ENCODE results near the gene CACNA1F.

The CACNA1F gene

GRCh38 chrX:49199315-49199595, 33.9 kb downstream of the CACNA1F start:
- no peak for DNase-seq (ENCODE audit: low read depth in 1 of 2, low spot score in 1 of 2)

- no peak for DNase-seq (ENCODE audit: low read depth in 1 of 2, low spot score in 1 of 2)
Observed at GRCh38 chrX:49198540-49199314, 34.4 kb downstream of the CACNA1F start.

- no peak for DNase-seq (ENCODE audit: low read depth in 1 of 2, low spot score in 1 of 2)
Observed at GRCh38 chrX:49197543-49198087, 35.5 kb downstream of the CACNA1F start.

DNA sequence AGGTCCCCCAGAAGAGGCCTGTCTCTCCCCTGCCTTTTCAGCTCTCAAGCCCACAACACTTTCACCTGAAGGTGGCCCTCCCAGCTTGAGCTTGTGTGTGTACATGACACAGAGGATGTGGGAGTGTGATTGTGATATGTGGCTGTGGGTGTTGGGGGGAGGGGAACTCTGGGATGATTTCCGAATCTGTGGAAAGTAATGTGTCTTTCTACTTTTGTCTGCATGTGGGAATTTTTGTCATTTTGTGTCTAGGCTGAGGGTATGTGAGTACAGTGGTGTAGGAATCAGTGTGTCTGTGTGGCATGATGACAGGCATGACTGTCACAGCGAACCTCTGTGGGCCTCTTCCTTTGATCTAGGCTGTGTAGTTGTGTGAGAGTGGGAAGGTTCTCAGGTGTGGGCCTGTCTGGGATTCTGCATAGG, 39.6 kb downstream of the CACNA1F start:
- DNase-seq (ENCODE audit: low read depth in 1 of 2, low spot score in 1 of 2), result no peak

- no peak for DNase-seq (ENCODE audit: low read depth in 1 of 2, low spot score in 1 of 2)
Observed at GRCh38 chrX:49192722-49193328, 40.3 kb downstream of the CACNA1F start.

- DNase-seq (ENCODE audit: low read depth in 1 of 2, low spot score in 1 of 2), result peak in 1 of 2 donors; percentile 17
Observed at GRCh38 chrX:49191574-49192011, 41.5 kb downstream of the CACNA1F start.

- DNase-seq (ENCODE audit: low read depth in 1 of 2, low spot score in 1 of 2), result peak; percentile 57 to 62
Observed at GRCh38 chrX:49190821-49191573, 42.1 kb downstream of the CACNA1F start.

- DNase-seq (ENCODE audit: low read depth in 1 of 2, low spot score in 1 of 2), result no peak
Observed at GRCh38 chrX:49189606-49190005, 43.5 kb downstream of the CACNA1F start.

GRCh38 chrX:49188468-49189076, 44.6 kb downstream of the CACNA1F start:
- DNase-seq (ENCODE audit: low read depth in 1 of 2, low spot score in 1 of 2), result no peak

- no peak for DNase-seq (ENCODE audit: low read depth in 1 of 2, low spot score in 1 of 2)
Observed at GRCh38 chrX:49187526-49187925, 45.6 kb downstream of the CACNA1F start.

- DNase-seq (ENCODE audit: low read depth in 1 of 2, low spot score in 1 of 2), result no peak
Observed at GRCh38 chrX:49187028-49187394, 46.1 kb downstream of the CACNA1F start.

DNA sequence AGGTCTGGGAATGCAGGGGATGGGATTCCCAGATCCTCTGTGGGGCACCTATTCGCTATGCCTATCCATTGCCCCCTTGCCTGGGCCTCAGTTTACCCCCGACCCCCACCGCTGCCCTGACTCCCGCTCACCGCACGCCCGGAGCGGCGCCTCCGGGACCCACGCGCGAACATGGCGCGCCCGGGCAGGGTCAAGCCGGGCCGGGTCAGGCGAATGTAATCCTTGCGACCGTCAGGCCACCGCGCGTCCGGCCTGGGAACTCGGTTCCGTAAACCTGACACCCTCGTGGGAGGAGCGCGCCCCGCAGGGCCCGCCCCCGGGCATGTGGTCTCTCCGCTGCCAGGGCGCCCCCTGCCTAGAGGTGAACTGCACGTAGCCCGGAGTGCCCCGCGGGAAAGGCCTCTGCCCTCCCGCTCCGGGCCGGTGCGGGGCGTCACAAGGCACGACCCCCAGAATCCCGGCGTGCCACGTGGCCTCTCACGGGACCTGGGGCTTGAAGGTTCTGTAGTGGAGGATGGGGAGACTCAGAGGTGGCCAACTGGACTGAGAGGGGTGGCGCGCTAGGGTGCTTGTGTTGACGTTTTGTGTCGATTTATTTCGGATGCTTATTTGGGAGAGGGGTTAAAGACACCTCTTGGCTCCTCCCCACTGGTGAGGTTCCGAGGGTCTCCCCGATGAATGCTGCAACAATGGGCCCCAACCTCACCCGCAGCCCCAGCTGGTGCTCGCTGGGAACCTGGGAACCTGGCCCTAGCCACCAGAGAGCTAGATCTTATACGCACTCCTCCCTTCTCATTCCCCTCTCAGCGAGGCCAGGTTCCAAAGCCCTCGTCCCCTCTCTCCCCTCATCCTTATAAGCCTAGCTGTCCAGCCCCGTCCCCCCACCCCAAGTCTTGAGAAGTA, 46.8 kb downstream of the CACNA1F start, which contains the start of gene PRICKLE3:
Gene PRICKLE3 (minus strand): TSS at position 249 of the 903 bp plus-strand sequence. CDS start 76 bp downstream, at position 173.
- peak; percentile 48 to 62 for DNase-seq (ENCODE audit: low read depth in 1 of 2, low spot score in 1 of 2)

DNA sequence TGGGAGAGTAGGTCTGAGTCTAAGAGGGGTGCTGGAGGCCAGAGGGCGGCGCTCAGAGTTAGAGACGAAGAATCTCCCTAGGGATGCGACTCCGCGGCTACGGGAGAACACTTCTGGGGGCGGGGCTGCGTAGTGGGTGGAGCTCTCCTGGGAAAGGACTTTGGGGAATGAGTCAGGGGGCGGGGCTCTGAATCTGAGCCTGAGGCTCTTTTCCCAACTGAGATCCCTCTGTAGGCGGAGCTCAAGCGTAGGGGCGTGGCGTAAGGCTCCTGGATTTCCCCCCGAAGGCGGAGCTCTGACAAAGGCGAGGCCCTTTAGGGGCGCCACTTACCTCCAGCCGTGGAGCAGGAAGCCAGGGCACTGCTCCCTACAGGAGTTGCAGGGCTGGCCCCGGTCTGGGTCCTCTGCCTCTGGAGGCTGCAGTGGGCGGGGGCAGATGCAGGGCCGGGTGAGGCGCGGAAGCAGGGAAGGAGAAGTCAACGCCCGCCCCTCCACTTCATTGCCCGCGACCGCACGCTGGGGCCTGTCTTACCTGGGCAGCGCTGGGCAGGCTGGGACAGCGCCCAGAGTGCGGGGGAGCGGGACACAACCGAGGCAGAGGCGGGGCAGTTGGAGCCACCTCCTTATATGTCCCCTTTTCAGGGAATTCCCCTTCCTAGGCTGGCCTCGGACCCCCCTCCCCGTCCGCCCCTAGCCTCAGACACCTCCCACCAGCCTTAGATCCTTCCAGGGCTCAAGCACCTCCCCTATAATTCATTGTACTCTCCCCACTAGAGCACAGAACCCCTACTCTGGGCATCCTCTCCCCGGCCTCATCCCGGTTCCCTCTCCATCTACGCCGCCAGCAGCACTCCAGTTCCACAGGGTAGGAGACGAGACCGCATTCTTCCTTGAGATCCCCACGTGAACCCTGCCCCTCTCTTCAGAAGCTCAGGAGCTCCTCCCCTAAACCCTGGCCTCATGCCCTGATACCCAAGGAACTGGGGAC, 48.6 kb downstream of the CACNA1F start:
- DNase-seq (ENCODE audit: low read depth in 1 of 2, low spot score in 1 of 2), result no peak

DNA sequence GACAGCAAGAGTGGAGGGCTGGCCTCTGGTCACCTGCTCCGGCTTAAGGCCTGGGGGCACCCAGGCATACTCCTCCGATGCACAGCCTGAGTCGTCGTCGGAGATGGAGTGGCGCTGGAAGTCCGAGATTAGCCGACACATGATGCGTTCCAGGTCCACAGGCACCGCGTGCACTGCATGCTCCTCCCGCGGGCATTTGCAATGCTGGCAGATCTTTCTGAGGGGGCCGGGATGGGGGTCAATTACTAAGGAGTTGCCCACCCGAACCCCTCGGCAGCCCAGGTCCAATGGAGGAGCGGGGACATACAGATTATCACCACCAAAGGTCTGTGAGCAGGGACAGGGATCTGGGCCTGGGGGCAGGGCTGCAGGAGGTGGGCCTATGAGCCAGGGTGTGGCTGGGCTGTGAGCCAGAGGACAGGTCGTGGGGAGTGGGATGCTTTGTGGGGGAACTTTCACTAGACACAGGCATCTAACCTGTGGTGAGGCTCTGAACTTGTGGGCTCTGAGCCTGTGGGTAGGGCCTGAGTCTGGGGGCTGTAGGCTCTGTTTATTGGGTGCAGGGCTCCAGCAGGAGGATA, 49.3 kb downstream of the CACNA1F start:
- DNase-seq (ENCODE audit: low read depth in 1 of 2, low spot score in 1 of 2), result no peak

- no peak for DNase-seq (ENCODE audit: low read depth in 1 of 2, low spot score in 1 of 2)
Observed at GRCh38 chrX:49179358-49179757, 53.8 kb downstream of the CACNA1F start.

GRCh38 chrX:49178537-49178936, 54.6 kb downstream of the CACNA1F start:
- DNase-seq (ENCODE audit: low read depth in 1 of 2, low spot score in 1 of 2), result no peak

DNA sequence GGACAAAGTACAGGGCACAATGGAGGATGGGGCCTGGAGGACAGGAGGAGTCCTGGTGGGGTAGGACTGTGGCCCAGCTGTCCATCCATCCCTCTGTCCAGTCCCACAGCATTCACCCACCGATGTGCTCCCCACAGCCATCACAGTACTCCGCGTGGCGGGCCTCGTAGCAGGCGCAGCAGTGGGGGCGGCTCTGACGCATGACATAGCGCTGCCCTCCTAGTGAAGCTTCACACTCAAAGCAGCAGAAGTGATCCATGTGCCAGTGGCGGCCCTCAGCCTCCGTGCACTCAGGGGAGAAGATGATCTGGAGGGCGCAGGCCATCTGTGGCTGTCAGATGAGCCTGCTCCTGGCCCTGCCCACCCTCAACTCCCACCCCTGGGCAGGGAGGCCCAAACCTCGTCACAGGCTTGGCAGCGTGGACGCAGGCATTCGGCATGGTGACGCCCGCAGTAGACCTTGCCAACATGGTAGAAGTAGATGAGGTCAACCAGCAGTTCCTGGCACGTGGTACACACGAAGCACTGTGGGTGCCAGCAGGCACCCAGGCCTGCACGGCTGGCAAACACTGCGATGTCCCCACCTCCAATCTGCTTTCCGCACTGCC, 55.2 kb downstream of the CACNA1F start:
- no peak for DNase-seq (ENCODE audit: low read depth in 1 of 2, low spot score in 1 of 2)

DNA sequence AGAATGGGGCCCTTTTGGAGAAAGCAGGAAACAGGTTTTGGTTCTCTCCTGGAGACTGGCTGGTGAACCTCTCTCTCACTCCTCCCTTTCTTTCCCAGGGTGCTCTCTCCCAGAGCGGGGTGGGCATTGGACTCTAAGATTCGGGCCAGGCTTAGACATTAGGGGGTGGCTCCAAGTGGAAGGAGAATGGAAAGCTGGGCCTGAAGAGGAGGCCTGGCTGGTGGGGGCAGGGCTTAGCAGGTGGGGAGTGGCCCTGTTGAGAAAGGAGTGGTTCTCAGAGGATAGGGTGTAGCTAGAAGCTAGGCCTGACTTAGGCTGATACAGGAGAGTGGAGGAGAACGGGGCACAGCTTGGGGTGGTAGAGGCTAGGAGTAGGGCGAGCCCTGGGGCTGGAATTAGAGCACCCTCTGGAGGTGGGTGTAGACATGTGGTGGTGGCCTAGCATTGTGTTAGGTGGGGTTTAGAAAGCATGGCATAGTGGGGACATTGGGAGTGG, 55.8 kb downstream of the CACNA1F start:
- DNase-seq (ENCODE audit: low read depth in 1 of 2, low spot score in 1 of 2), result no peak
